ENCODE data around the gene GTF2A1L.

GTF2A1L gene

GRCh38 chr2:48587560-48587959 lies 30.1 kb upstream of the GTF2A1L start:
- Histone ChIP-seq H3K9ac (ENCODE audit: low read length) (no peak overlapping the region), H2AFZ (ENCODE audit: low read length) (no peak overlapping the region), H3K27ac (ENCODE audit: low read depth, low read length, poor library complexity, severe bottlenecking) (no peak overlapping the region)

GRCh38 chr2:48587961-48588360 lies 29.7 kb upstream of the GTF2A1L start:
- Histone ChIP-seq H3K79me2 (ENCODE audit: insufficient read depth, low read length) (no peaks in the 10 kb centered on the region), H4K20me1 (ENCODE audit: insufficient read depth, low read length) (no peaks in the 10 kb centered on the region), H3K9me3 (ENCODE audit: low read length) (no peaks in the 10 kb centered on the region), H2AFZ (ENCODE audit: low read length) (no peak overlapping the region), H3K4me1 (ENCODE audit: insufficient read depth, low read length, severe bottlenecking) (no peaks in the 10 kb centered on the region), H3K36me3 (ENCODE audit: insufficient read depth, low read length) (no peaks in the 10 kb centered on the region), H3K9me2 (ENCODE audit: low read depth, low read length) (no peaks in the 10 kb centered on the region), H3K4me2 (ENCODE audit: low read length) (no peak overlapping the region), H3K27ac (ENCODE audit: low read depth, low read length, poor library complexity, severe bottlenecking) (no peak overlapping the region), H3K4me3 (ENCODE audit: low read depth, low read length, poor library complexity, severe bottlenecking) (no peak overlapping the region), H3F3A (ENCODE audit: insufficient read depth, low read length) (no peaks in the 10 kb centered on the region), H3K9ac (ENCODE audit: low read length) (no peak overlapping the region), H3K27me3 (ENCODE audit: insufficient read depth, low read length) (no peaks in the 10 kb centered on the region)
- TF ChIP-seq CTCF (IDR thresholded peaks at IDR 0.05; ENCODE audit: low read length) (no peak), EZH2 (IDR thresholded peaks at IDR 0.05; ENCODE audit: borderline replicate concordance, low read length) (no peak)

More at GRCh38 chr2:48587560-48587959, 30.1 kb upstream of the GTF2A1L start:
- Histone ChIP-seq H3K4me3 (ENCODE audit: low read depth, low read length, poor library complexity, severe bottlenecking) (no peak overlapping the region), H3K4me1 (ENCODE audit: insufficient read depth, low read length, severe bottlenecking) (no peaks in the 10 kb centered on the region), H3K9me3 (ENCODE audit: low read length) (no peaks in the 10 kb centered on the region), H4K20me1 (ENCODE audit: insufficient read depth, low read length) (no peaks in the 10 kb centered on the region), H3K4me2 (ENCODE audit: low read length) (no peak overlapping the region), H3F3A (ENCODE audit: insufficient read depth, low read length) (no peaks in the 10 kb centered on the region), H3K27me3 (ENCODE audit: insufficient read depth, low read length) (no peaks in the 10 kb centered on the region), H3K36me3 (ENCODE audit: insufficient read depth, low read length) (no peaks in the 10 kb centered on the region), H3K79me2 (ENCODE audit: insufficient read depth, low read length) (no peaks in the 10 kb centered on the region), H3K9me2 (ENCODE audit: low read depth, low read length) (no peaks in the 10 kb centered on the region)
- no peak for TF ChIP-seq CTCF (IDR thresholded peaks at IDR 0.05; ENCODE audit: low read length)
- no peak for TF ChIP-seq EZH2 (IDR thresholded peaks at IDR 0.05; ENCODE audit: borderline replicate concordance, low read length)

- Histone ChIP-seq H3K4me1 (ENCODE audit: insufficient read depth, low read length, severe bottlenecking) (no peaks in the 10 kb centered on the region), H3K36me3 (ENCODE audit: insufficient read depth, low read length) (no peaks in the 10 kb centered on the region), H3K9me2 (ENCODE audit: low read depth, low read length) (no peaks in the 10 kb centered on the region), H3K27me3 (ENCODE audit: insufficient read depth, low read length) (no peaks in the 10 kb centered on the region), H3K4me2 (ENCODE audit: low read length) (no peak overlapping the region), H3K9ac (ENCODE audit: low read length) (no peak overlapping the region), H3F3A (ENCODE audit: insufficient read depth, low read length) (no peaks in the 10 kb centered on the region), H2AFZ (ENCODE audit: low read length) (no peak overlapping the region), H3K9me3 (ENCODE audit: low read length) (no peaks in the 10 kb centered on the region), H3K27ac (ENCODE audit: low read depth, low read length, poor library complexity, severe bottlenecking) (no peak overlapping the region), H3K4me3 (ENCODE audit: low read depth, low read length, poor library complexity, severe bottlenecking) (no peak overlapping the region), H3K79me2 (ENCODE audit: insufficient read depth, low read length) (no peaks in the 10 kb centered on the region), H4K20me1 (ENCODE audit: insufficient read depth, low read length) (no peaks in the 10 kb centered on the region)
- TF ChIP-seq EZH2 (IDR thresholded peaks at IDR 0.05; ENCODE audit: borderline replicate concordance, low read length) (no peak), CTCF (IDR thresholded peaks at IDR 0.05; ENCODE audit: low read length) (no peak)
Measured at GRCh38 chr2:48588745-48589144, 28.9 kb upstream of the GTF2A1L start.
